Ovary (tissue), 9 donors: ENCODE results near the gene CASK. TPM values are rescaled to one million over a fixed set of nuclear protein-coding genes. Genes with fewer than 3 reads are reported as not detected.
"Not testable (repeated sequence)": the region's sequence is repeated elsewhere in the genome, so short reads cannot be mapped to it uniquely, and the experiment has no call there.

Experiments used
- DNase-seq, 5 donors: peaks; one replicate each; pipeline ENCODE4 v3.0.0-alpha.2; 2019 to 2020
- H3K27ac ChIP-seq, 2 donors: fragments of 200-600 bp; one replicate each; pipeline versions ENCODE4 v1.5.1 to v1.8.0; 2019 to 2022
- H3K27me3 ChIP-seq: fragments of 200-600 bp; one replicate; pipeline ENCODE4 v1.8.0; 2022
- H3K36me3 ChIP-seq: fragments of 200-600 bp; sonication (generic); one replicate; pipeline ENCODE4 v1.5.1; 2019
- H3K4me1 ChIP-seq: one replicate; pipeline ENCODE4 v1.8.1; 2013; ENCODE audit warnings: mild to moderate bottlenecking, moderate library complexity; ENCODE audit not compliant: insufficient read depth
- H3K4me3 ChIP-seq: fragments of 200-600 bp; sonication (generic); one replicate; pipeline ENCODE4 v1.5.1; 2017
- H3K9me3 ChIP-seq, 2 donors: fragments of 200-600 bp in 1 of 2; sonication (generic) in 1 of 2; one replicate each; pipeline versions ENCODE4 v1.5.1 to v1.8.1; 2013 to 2019; ENCODE audit warnings: mild to moderate bottlenecking in 1 of 2, moderate library complexity in 1 of 2
- CTCF ChIP-seq, 3 donors: fragments of 450-650 bp in 2 of 3; fragments of 200-600 bp in 1 of 3; IDR thresholded peaks; one replicate each; pipeline versions ENCODE4 v1.5.1 to v1.8.0; 2016 to 2022; ENCODE audit warnings: antibody characterized with exemption in 3 of 3, mild to moderate bottlenecking in 1 of 3
- EP300 ChIP-seq: sonication (generic); formaldehyde crosslinking; IDR thresholded peaks from one replicate; pipeline ENCODE4 v1.6.1; 2017; ENCODE audit warnings: antibody characterized with exemption
- POLR2A ChIP-seq: fragments of 450-650 bp; IDR thresholded peaks from one replicate; pipeline ENCODE4 v1.6.1; 2017; ENCODE audit warnings: antibody characterized with exemption, mild to moderate bottlenecking, moderate library complexity
- WGBS, 3 donors: extraction: QIAGEN DNeasy Blood & Tissue Kit in 1 of 3; methylation state at CpG; one replicate each; pipeline versions ENCODE4 v1.1.5 to v1.1.7; 2013 to 2017; 5-methylcytosine and 5-hydroxymethylcytosine counted together
- intact Hi-C, 4 donors: fragments of 100-400 bp; cut with DNase I; formaldehyde crosslinking; loops; one replicate each; pipeline versions ENCODE4 v1.11.0 to v1.15.1; 2022 to 2023
- polyA plus RNA-seq, 2 donors: library from polyadenylated mRNA; stranded (reverse); fragments of 200-250 nt in 1 of 2; fragments of 350-450 nt in 1 of 2; fragmentation: Illumina TruSeq in 1 of 2; extraction: RNeasy Lipid Tissue Mini Kit (QIAGEN cat#74804) in 1 of 2; gene quantifications; one replicate each; pipeline ENCODE4 v1.2.3, GENCODE V29; 2013 to 2014
- total RNA-seq, 7 donors: library from RNA; depleted of rRNA in 2 of 7; stranded (reverse); fragments of >200 nt in 2 of 7; fragmentation: NEBNext Ultra II Directional in 3 of 7; extraction: Animal tissue kit (Norgen Biotek cat#: 25700) in 3 of 7; gene quantifications; one replicate each; pipeline versions ENCODE4 v1.1.0 to v1.2.4, GENCODE V29; 2016 to 2023
- donor health status: DM: no; HTN: no; CAD: no; lungs with moderate emphysema.
- donor health status: DM: no; HTN: no; CAD: no.
- donor health status: Bipolar disorder and iron deficiency.
- donor health status: DM: yes; HTN: yes; CAD: no.
- donor health status: DM: no; HTN: no; CAD: no.
- donor health status: DM: yes; HTN: yes; CAD: no.

The CASK gene
- total and polyA plus RNA-seq, 9 donors, result 11.3 to 70.9 (median 36.8) TPM

DNA sequence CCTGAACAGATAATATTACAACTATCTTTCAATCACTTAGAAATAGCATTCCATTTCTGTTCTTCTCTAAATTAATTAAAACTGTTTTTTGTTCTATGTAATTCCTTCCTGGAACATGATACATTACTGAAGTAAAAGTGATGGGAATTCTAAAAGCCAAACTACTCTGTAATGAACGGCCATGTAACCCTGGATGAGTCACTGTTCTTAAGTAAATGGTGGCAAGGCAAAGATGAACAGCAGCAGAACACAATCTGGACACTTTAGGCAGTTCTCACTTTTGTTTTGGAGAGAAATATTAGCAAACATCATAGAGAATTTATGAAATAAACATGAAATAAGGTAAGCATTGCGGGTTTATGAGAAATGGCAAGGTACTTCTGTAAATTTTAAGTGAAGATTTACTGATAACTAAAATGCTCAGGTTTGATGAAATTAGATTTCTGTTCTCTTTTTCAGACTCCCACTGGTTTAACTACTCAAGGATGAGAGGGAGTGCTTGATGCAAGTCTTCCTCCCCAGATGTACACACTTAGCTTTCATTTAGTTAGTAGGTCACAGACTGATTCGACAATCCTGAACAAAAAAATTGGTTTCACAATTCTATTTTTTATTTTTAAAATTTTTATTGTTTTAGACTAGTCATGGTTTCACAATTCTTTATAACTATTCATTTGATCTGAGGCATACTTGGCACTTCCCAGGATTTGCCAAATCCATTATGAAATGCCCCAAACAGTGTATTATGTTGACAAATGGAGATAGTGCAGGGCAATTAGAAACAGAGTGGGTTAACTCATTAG lies 200.3 kb downstream of the CASK start:
- intact Hi-C loops, result no loop called here
- no peak for DNase-seq
- Histone ChIP-seq H3K4me1 (no peaks in the 10 kb centered on the region), H3K4me3 (no peak overlapping the region), H3K27me3 (no peaks in the 10 kb centered on the region), H3K36me3 (no peaks in the 10 kb centered on the region), H3K9me3 (no peaks in the 10 kb centered on the region), H3K27ac (no peak overlapping the region)
- 61 to 66% (median 65%) methylated on average over 3 of the region's 3 CpGs for WGBS, 3 donors
- TF ChIP-seq CTCF (IDR thresholded peaks at IDR 0.05) (no peak), EP300 (no peak), POLR2A (no peak)

- Histone ChIP-seq H3K4me3 (no peak overlapping the region), H3K27ac (no peak overlapping the region), H3K9me3 (no peaks in the 10 kb centered on the region), H3K36me3 (no peaks in the 10 kb centered on the region), H3K27me3 (no peaks in the 10 kb centered on the region), H3K4me1 (no peaks in the 10 kb centered on the region)
- TF ChIP-seq POLR2A, result no peak
- TF ChIP-seq EP300, result no peak
- TF ChIP-seq CTCF (IDR thresholded peaks at IDR 0.05), result no peak
- intact Hi-C loops, result no loop called here
- WGBS, 3 donors, result 77 to 82% (median 82%) methylated on average over 3 of the region's 3 CpGs
- DNase-seq, result no peak
These were observed 201.1 kb downstream of the CASK start for GRCh38 chrX:41722214-41722613.

DNA sequence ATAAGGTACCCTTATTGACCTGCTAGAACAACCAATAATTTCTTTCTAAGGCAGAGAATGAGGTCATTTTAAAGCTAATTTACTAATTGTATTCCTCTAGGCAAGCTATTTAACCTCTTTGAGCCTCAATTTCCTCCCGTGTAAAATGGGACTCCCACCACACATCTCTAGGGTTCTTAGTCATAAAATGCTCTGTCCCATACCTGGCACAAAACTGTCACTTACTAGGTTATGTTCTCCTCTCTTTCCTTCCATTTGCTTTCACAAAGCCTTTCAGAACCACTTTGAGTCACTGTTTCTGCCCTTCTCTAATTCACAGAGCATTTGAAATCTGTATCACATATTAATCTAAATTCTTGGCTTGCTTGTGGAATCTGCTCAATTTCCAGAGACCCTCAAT lies 201.8 kb downstream of the CASK start:
- whole genome bisulfite sequencing, 3 donors, result 73 to 81% (median 74%) methylated on average over 1 of the region's 1 CpG
- Histone ChIP-seq H3K9me3 (no peaks in the 10 kb centered on the region), H3K36me3 (no peaks in the 10 kb centered on the region), H3K4me1 (no peaks in the 10 kb centered on the region), H3K27me3 (no peaks in the 10 kb centered on the region), H3K4me3 (no peak overlapping the region), H3K27ac (no peak overlapping the region)
- DNase-seq, result no peak
- intact Hi-C loops, result no loop called here
- TF ChIP-seq EP300 (no peak), POLR2A (no peak), CTCF (IDR thresholded peaks at IDR 0.05) (no peak)

GRCh38 chrX:41720125-41720779 lies 203.1 kb downstream of the CASK start:
- WGBS, 3 donors, result 70 to 77% (median 74%) methylated on average over 3 of the region's 3 CpGs
- TF ChIP-seq POLR2A (no peak), EP300 (no peak), CTCF (IDR thresholded peaks at IDR 0.05) (no peak)
- no peaks in the 10 kb centered on the region for H3K4me1 ChIP-seq
- H3K4me3 ChIP-seq, result no peak overlapping the region
- no peaks in the 10 kb centered on the region for H3K27me3 ChIP-seq
- no peaks in the 10 kb centered on the region for H3K36me3 ChIP-seq
- H3K9me3 ChIP-seq, result no peaks in the 10 kb centered on the region
- no peak for DNase-seq
- H3K27ac ChIP-seq, result no peak overlapping the region
- intact Hi-C loops, result no loop called here

- WGBS, 3 donors, result 91 to 92% (median 91%) methylated on average over 6 of the region's 6 CpGs
- not testable (repeated sequence) for DNase-seq
These were observed 203.7 kb downstream of the CASK start for GRCh38 chrX:41719610-41720009.

More at GRCh38 chrX:41719610-41720009, 203.7 kb downstream of the CASK start:
- H3K27me3 ChIP-seq, H3K4me3 ChIP-seq, intact Hi-C loops, H3K36me3 ChIP-seq, H3K27ac ChIP-seq, H3K9me3 ChIP-seq, H3K4me1 ChIP-seq: not testable (repeated sequence)
